ENCODE results near the gene TRIM47. TPM values are rescaled to one million over a fixed set of nuclear protein-coding genes. Genes with fewer than 3 reads are reported as not detected.
A peak's percentile ranks its signal among the peaks of the same experiment; 100 is the strongest.

Gene TRIM47
- total and polyA plus RNA-seq, 2 of the 13 experiments (the other 11 are each of a cell fraction or from before 2014, with no cell fraction given) = 33.5 to 82.0 TPM

- TF ChIP-seq ZNF180 (CRISPR knock-in tag; IDR thresholded peaks at IDR 0.05; ENCODE audit: borderline replicate concordance, low read depth) = peak; percentile 57; the same call in 1 of the 2 replicates
- TF ChIP-seq SP140L (CRISPR knock-in tag; IDR thresholded peaks at IDR 0.05; ENCODE audit: borderline replicate concordance) = no peak
- no peak for TF ChIP-seq SNAPC2 (CRISPR knock-in tag; IDR thresholded peaks at IDR 0.05)
- no peak for TF ChIP-seq CAMTA2 (CRISPR knock-in tag; IDR thresholded peaks at IDR 0.05; ENCODE audit: borderline replicate concordance)
- no peak for TF ChIP-seq ESRRA (CRISPR knock-in tag; IDR thresholded peaks at IDR 0.05; ENCODE audit: low read depth)
- no peak for TF ChIP-seq SSRP1 (CRISPR knock-in tag; IDR thresholded peaks at IDR 0.05)
- TF ChIP-seq HNRNPL (IDR thresholded peaks at IDR 0.05; ENCODE audit: low read depth, low read length) = peak; percentile 70; the same call in 1 of the 2 replicates
- TF ChIP-seq ZNF318 (CRISPR knock-in tag; IDR thresholded peaks at IDR 0.05) = no peak
- peak; percentile 41; the same call in 1 of the 2 replicates for TF ChIP-seq ZNF263 (CRISPR knock-in tag; IDR thresholded peaks at IDR 0.05)
- TF ChIP-seq ZNF768 (CRISPR knock-in tag; IDR thresholded peaks at IDR 0.05) = peak; percentile 10; the same call in 1 of the 2 replicates
- no peak for TF ChIP-seq ZNF781 (CRISPR knock-in tag; IDR thresholded peaks at IDR 0.05; ENCODE audit: borderline replicate concordance, not compliant biosample characterization)
- TF ChIP-seq, protein P1, sequence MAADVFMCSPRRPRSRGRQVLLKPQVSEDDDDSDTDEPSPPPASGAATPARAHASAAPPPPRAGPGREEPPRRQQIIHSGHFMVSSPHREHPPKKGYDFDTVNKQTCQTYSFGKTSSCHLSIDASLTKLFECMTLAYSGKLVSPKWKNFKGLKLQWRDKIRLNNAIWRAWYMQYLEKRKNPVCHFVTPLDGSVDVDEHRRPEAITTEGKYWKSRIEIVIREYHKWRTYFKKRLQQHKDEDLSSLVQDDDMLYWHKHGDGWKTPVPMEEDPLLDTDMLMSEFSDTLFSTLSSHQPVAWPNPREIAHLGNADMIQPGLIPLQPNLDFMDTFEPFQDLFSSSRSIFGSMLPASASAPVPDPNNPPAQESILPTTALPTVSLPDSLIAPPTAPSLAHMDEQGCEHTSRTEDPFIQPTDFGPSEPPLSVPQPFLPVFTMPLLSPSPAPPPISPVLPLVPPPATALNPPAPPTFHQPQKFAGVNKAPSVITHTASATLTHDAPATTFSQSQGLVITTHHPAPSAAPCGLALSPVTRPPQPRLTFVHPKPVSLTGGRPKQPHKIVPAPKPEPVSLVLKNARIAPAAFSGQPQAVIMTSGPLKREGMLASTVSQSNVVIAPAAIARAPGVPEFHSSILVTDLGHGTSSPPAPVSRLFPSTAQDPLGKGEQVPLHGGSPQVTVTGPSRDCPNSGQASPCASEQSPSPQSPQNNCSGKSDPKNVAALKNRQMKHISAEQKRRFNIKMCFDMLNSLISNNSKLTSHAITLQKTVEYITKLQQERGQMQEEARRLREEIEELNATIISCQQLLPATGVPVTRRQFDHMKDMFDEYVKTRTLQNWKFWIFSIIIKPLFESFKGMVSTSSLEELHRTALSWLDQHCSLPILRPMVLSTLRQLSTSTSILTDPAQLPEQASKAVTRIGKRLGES (CRISPR knock-in tag; IDR thresholded peaks at IDR 0.05; ENCODE audit: borderline replicate concordance) = no peak
- TF ChIP-seq ERF (CRISPR knock-in tag; IDR thresholded peaks at IDR 0.05) = no peak
- peak; percentile 14 for TF ChIP-seq MED8 (CRISPR knock-in tag; IDR thresholded peaks at IDR 0.05; ENCODE audit: insufficient replicate concordance)
- TF ChIP-seq YEATS4 (CRISPR knock-in tag; IDR thresholded peaks at IDR 0.05; ENCODE audit: borderline replicate concordance) = 0 out of 2 replicates have a peak, but pooled peaks have one; percentile 25
- TF ChIP-seq ZNF792 (CRISPR knock-in tag; IDR thresholded peaks at IDR 0.05) = peak; percentile 17; the same call in 1 of the 2 replicates
- no peak for TF ChIP-seq MTF2 (CRISPR knock-in tag; IDR thresholded peaks at IDR 0.05; ENCODE audit: borderline replicate concordance)
- peak; percentile 64; the same call in 1 of the 2 replicates for TF ChIP-seq NR1H2 (CRISPR knock-in tag; IDR thresholded peaks at IDR 0.05; ENCODE audit: borderline replicate concordance, low read depth)
Observed at GRCh38 chr17:75922963-75923874, 44.8 kb upstream of the TRIM47 start (continued).

All from HepG2 (cell line).